Stomach (tissue), 4 donors: Measurements from ENCODE around the gene STMN3.

Experiments used
- CTCF ChIP-seq, 7 experiments: fragments of 450-650 bp in 4 of 7; fragments of 200-600 bp in 3 of 7; sonication (generic) in 3 of 7; IDR thresholded peaks; one replicate each; pipeline ENCODE4 v1.5.1; 2016 to 2019; ENCODE audit warnings: antibody characterized with exemption in 7 of 7, control low read depth in 2 of 7, mild to moderate bottlenecking in 1 of 7
- EP300 ChIP-seq: sonication (generic); formaldehyde crosslinking; IDR thresholded peaks from one replicate; pipeline ENCODE4 v1.6.1; 2017; ENCODE audit warnings: antibody characterized with exemption
- POLR2A ChIP-seq, 4 donors: fragments of 450-650 bp; IDR thresholded peaks; one replicate each; pipeline ENCODE4 v1.6.1; 2016; ENCODE audit warnings: antibody characterized with exemption in 4 of 4, control low read depth in 2 of 4, mild to moderate bottlenecking in 1 of 4, moderate library complexity in 1 of 4

GRCh38 chr20:63625771-63626423, 27.3 kb downstream of the STMN3 start:
- TF ChIP-seq EP300, result no peak
- no peak for TF ChIP-seq CTCF (IDR thresholded peaks at IDR 0.05)
- no peak for TF ChIP-seq POLR2A (IDR thresholded peaks at IDR 0.05)
